Activated CD4-positive, alpha-beta T cell treated with anti-CD3 and anti-CD28 coated beads, Interleukin-2, amount 50 U/mL, for 16 hours (primary cell): ENCODE measurements around the gene MEX3C.

ENCODE experiments used
- DNase-seq: peaks from one replicate; pipeline ENCODE4 v3.0.0-alpha.2; 2020

MEX3C gene

GRCh38 chr18:51153659-51154371 is 43.7 kb downstream of the MEX3C start:
- DNase-seq: peak; percentile 58

GRCh38 chr18:51151568-51152511 is 45.6 kb downstream of the MEX3C start:
- peak; percentile 53 for DNase-seq

- DNase-seq: no peak
Observed at GRCh38 chr18:51151185-51151567, 46.3 kb downstream of the MEX3C start.

GRCh38 chr18:51150113-51150700 is 47.3 kb downstream of the MEX3C start:
- DNase-seq: no peak

- no peak for DNase-seq
Observed at GRCh38 chr18:51149670-51150069, 47.8 kb downstream of the MEX3C start.

GRCh38 chr18:51146909-51147308 is 50.6 kb downstream of the MEX3C start:
- no peak for DNase-seq

GRCh38 chr18:51138936-51139335 is 58.5 kb downstream of the MEX3C start:
- no peak for DNase-seq

- DNase-seq: no peak
Observed at GRCh38 chr18:51137891-51138290, 59.6 kb downstream of the MEX3C start.

GRCh38 chr18:51137026-51137729 is 60.3 kb downstream of the MEX3C start:
- no peak for DNase-seq

- no peak for DNase-seq
Observed at GRCh38 chr18:51135795-51136194, 61.7 kb downstream of the MEX3C start.

GRCh38 chr18:51135364-51135763 is 62.1 kb downstream of the MEX3C start:
- DNase-seq: no peak

GRCh38 chr18:51134721-51135120 is 62.8 kb downstream of the MEX3C start:
- DNase-seq: no peak

- no peak for DNase-seq
Observed at GRCh38 chr18:51133580-51134160, 63.8 kb downstream of the MEX3C start.

- no peak for DNase-seq
Observed at GRCh38 chr18:51132256-51132935, 65.1 kb downstream of the MEX3C start.

- no peak for DNase-seq
Observed at GRCh38 chr18:51128533-51128932, 68.9 kb downstream of the MEX3C start.

GRCh38 chr18:51127664-51128063 is 69.8 kb downstream of the MEX3C start:
- DNase-seq: no peak

GRCh38 chr18:51125976-51126375 is 71.5 kb downstream of the MEX3C start:
- DNase-seq: no peak
